GM15510 (cell line): Measurements from ENCODE around the gene FYTTD1.

Source experiments
- POLR2A ChIP-seq: IDR thresholded peaks from 3 replicates; pipeline ENCODE4 v1.6.1; 2011; ENCODE audit warnings: borderline replicate concordance; ENCODE audit not compliant: insufficient read length; ENCODE audit errors: extremely low read depth

FYTTD1 gene

DNA sequence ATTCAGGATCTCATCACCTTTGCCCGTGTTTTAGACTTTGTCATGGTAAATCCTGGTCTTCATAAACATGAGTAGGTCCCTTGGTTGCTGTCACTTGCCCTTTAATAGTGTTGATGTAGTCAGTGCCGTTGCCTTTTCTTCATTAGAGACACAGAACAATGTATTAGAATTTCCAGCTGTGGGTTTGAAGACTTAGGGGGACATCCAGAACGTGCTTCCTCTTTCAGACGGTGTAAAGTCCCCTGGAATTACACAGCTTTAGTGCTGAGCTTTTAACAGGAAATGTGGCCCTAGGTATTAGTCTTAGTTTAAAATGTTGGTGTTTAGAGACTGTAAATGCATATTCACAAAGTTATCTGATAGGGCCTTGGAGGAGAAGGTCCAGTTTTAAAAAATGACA is 32.5 kb downstream of the FYTTD1 start:
- no peak for TF ChIP-seq POLR2A

DNA sequence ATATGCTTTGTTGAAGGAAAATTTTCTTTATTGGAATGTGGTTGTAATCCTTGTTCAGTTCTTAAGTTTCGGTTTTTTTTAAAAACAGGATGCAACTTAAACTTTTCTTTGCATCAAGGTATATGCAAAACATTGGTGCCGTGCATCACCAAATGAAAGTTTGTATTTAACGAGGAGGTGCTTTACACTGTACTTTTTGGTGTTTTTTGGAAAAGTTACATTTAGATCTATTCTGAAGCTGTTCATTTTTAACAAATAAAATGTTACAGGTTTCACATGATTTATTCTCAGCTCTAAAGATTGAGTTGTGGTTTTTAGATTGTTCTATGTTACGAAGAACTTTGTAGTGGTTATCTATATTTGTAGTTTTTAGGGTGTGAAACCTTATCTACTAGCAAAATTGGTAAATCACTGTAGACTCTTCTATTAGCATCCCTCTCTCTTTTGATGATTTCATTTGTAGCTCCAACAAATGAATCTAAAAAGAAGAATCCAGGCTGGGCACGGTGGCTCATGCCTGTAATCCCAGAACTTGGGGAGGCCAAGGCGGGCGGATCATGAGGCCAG is 34.4 kb downstream of the FYTTD1 start:
- no peak for TF ChIP-seq POLR2A

DNA sequence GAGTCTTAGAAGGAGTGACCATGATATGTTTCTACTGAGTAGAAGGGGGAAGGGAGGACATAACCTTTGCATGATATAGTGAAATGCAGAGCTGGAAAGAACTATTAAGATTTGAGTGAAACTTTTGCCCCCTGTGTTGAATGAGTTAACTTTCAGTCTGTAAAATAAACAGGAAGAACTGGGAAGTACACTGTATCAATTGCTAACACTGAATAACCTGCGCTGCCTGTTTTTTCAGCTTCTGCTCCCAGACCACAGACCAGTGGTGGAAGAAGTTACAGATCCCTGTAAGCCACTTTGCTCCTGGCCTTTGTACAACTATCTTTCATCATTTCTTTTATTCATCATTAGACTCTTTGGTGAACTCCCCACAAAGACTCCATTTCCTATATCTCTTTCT is 37.7 kb downstream of the FYTTD1 start:
- TF ChIP-seq POLR2A, result no peak

DNA sequence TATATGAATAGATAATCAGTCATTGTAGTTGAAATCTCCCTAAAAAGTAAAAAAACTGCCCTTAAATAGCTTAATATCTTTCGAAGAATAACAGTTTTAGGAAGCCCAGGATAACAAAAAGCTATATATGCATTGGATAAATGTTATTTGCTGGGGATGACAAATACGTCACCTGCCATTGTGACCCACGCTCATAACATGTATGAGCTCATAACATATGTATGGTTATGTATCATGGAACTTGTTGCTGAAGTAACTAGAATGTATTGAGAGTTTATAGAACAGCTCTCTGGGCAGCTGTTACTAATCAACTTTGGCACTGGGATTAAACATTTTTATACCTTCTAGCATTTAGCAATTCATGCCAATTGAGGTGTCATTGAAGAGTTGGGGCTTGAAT is 39.6 kb downstream of the FYTTD1 start:
- no peak for TF ChIP-seq POLR2A

DNA sequence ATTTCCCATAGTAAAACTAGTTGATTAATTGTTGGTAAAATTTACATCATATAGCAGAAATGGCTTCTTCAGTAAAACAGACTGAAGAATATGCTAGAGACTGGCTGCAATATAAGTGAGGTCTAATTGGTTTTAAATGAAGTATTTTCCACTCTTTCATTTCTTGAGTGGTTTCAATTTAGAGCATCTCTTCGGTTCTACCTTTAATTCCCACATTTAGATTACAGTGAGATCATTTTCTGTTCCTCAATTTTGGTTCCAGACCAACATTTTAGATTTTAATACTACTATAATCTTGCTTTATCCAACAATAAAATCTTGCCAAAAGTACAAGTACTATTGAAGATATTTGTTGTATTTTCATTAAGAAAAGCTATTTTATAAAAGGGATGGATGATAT is 40.4 kb downstream of the FYTTD1 start:
- TF ChIP-seq POLR2A, result no peak

DNA sequence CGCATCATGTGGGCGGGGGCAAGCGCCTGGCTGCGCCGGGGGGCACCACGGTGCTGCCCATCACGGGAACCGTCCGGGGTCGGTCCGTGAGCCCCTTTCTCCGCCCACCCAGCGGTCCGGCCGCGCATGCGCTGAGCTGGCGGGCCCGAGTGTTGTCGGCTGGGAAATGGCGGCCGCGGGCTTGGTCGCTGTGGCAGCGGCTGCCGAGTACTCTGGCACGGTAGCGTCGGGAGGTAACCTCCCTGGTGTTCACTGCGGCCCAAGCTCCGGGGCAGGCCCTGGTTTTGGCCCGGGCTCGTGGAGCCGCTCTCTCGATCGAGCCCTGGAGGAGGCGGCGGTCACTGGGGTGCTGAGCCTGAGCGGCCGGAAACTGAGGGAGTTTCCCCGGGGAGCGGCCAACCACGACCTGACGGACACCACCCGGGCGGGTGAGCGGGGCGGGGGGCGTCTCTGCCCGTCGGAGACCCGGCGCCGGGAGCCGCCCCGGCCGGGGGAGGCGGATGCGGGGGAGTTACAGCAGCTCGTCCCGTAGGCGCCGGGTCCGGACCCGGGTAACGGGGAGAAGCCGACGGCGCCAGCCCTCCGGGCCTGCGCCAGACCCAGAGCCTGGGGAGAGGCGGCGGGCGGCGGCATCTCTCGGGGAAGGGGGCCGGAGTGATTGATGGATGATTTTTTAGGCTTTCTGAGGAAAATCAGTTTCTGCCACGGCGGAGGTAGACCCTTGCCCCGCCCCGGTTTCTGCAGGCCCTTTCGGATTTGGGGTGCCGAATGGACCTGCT is 41.6 kb downstream of the FYTTD1 start, which contains the start of gene LRCH3:
TSS of gene LRCH3 (plus strand) at position 142 of the 779 bp plus-strand sequence. CDS start at position 167, 25 bp downstream.
- peak; percentile 92 for TF ChIP-seq POLR2A

DNA sequence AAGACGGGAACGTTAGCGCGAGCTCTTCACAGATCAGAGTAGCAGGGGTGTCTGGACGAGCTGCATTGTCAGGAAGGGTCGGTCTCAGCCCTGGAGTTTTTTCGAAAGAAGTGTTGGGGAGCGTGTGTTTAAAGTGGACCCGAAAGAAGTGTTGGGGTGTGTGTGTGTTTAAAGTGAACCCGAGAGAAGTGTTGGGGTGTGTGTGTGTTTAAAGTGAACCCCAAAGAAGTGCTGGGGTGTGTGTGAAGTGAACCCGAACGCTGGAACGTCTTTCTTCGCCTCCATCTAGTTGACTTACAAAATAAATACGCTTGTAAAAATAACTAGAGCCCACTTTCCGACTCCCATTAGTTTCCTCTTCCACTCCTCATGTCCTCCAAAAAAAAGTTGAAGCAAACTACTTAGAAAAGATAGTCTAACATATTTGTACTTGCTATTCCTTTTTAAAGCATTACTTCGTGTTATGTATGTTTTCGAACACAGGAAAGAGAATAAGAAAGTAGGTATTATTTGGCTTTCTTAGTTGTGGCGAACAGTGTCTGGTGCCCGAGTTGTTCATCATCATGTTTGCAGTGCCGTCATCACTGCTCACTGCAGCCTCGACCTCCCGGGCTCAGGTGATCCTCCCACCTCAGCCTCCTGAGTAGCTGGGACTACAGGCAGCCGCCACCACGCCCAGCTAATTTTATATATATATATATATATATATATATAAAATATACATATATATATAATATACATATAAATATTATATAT is 42.4 kb downstream of the FYTTD1 start:
- no peak for TF ChIP-seq POLR2A

DNA sequence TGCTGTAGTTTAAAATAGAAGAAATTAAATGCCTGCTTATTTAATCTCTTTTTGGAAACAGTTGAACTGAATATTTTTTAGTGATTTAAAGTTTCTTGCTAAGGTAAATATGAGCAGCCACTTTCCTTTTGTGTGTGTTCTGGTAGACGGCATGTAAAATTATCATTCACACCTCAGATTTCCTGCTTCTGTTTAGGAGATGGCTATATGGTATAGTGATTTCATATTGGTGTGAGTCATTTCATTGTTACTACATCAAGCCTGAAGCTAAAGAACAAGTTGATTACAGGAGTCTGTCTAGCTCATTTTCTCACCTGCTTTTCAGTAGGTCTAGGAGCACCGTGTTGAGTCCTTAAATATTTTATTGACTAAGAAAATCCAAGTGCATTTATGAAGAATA is 43.6 kb downstream of the FYTTD1 start:
- TF ChIP-seq POLR2A, result no peak

DNA sequence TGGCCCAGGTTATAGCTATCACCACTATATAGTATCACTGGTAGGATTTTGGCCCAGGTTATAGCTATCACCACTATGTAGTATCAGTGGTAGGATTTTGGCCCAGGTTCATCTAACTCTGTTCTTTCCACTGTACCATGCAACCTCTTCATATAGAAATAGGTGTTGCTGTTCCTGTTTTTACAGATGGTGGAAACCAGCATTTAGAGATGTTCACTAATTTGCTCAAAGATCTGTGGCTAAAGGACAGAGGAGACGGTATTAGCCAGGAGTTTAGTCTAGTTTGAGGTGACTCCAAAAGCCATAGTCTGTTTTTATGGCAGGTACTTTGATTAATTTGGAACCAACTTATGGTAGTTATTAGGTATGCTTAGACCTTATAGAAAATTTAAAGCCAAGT is 44.4 kb downstream of the FYTTD1 start:
- TF ChIP-seq POLR2A, result no peak

DNA sequence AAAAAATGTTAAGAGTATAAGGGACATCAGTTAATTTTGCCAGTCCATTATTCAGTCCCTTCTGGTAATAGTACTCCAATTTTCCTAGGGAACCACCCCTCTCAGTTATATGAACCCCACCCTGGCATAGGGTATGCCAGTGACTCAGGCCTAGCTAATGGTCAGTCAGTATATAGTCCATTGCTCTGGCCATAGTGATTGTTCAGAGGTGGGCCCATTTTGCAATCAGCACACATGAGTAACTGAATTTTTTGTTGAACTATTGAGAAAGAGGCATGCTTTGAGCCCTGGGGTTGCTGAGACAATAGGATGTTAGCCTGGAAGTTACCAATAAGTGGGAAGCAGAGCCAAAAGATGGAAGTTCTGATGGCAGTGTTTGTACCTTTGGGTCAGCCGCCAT is 45.5 kb downstream of the FYTTD1 start:
- no peak for TF ChIP-seq POLR2A

DNA sequence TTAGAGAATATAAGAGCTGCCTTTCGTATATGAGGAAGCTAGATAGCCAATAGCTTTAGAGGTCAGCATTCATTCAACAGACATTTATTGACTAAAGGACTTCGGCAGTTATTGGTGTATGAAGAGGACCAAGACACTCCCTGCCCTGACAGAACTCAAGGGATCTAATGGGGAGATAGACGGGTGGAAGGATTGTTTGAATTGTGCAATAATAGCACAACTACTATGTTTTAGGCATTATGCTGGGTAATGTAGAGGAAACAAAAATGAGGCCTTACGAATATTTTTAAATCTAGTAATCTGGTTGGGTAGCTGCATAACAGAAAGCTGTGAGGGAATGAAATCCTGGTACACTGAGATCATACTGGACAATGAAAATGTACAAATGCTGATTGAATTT is 46.4 kb downstream of the FYTTD1 start:
- TF ChIP-seq POLR2A, result no peak

DNA sequence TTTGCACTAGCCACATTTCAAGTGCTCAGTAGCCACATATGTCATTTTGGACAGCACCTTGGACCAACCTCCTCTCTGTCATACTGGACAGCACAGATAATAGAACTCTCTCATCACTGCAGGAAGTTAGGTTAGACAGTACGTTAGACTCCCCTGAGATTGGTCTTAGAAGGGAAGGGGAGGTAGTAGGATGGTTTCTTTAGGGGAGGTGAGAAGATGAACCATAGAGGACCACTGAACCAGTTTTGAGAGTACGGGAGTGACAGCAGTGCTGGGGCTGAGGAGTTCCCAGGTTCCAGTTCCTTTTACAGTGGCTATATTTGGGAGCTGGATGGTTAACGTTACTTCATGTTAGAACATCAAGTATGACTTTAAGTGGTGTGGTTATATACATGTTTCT is 49.2 kb downstream of the FYTTD1 start:
- no peak for TF ChIP-seq POLR2A

DNA sequence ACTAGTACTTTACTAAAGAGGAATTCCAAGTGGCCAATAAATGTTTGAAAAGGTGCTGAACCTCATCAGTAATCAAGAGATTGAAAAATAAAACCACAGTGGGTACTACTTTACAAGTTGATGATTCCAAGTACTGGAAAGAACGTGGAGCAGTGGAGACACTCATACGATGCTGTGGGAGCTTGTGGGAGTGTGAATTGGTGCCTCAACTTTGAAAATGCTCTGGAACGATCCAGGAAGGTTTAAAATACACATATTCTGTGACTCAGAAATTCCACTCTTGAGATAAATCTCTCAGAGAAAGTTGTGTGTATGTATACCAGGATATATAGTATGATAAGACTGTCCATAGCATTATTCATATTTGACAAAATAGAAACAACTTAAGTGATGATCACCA is 50.7 kb downstream of the FYTTD1 start:
- no peak for TF ChIP-seq POLR2A

DNA sequence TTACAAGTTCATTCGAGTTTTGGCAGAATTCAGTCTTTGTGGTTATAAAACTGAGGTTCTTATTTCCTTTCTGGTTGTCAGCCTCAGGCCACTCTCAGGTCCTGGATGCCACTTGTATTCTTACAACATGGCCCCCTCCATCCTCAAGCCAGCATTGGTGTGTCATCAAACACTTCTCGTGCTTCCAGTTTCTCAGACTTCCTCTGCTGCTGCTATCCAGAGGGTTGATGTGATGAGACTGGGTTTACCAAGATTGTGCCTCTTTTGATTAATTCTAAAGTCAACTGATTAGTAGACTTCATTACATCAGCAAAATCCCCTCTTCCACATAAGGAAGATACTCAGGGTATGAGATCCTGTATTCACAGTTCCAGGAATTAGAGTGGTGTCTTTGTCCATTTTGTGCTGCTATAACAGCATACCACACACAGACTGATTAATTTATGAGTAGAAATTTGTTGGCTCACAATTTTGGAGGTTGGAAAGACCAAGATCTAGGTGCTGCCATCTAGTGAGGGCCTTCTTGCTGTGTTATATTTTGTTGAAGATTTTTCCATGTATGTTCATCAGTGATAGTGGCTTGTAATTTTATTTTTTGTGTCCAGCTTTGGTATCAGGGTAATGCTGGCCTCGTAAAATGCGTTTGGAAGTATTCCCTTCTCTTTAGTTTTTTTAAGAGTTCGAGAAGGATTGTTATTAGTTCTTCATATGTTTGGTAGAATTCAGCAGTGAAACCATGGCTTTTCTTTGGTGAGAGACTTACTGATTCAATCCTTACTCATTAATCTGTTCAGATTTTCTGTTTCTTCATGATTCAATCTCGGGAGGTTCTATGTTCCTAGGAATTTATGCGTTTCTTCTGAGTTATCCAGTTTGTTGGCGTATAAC is 52.5 kb downstream of the FYTTD1 start:
- TF ChIP-seq POLR2A, result no peak

DNA sequence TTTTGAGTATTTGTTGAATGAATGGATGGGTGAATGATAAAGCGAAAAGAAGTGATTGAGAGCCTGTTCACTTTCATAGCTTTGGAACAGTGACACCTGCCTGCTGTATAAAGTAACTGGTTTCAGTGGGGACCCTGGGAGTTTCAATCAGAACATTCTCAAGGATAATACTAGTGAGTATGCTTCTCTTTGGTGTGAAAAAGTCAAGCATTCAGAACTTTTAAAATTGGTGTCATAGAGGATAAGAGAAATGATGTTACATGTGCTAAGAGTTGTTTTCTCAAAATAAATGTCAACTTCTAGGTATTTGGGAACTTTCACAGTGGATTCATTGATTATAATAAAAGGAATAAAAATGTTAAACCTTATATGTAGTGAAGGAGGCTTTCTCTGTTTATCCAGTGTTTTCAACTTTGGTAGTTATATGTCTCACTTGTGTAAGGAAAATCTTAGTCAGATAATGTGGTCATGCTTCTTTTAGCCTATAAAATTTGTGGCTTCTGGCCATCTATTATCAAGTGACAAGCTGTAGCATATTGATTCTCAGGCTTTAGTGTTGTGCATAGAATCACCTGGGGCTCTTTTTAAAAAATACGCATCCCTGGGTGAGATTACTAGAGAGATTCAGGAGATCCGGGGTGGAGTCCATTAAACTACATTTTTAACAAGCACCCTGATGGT is 53.2 kb downstream of the FYTTD1 start:
- no peak for TF ChIP-seq POLR2A

DNA sequence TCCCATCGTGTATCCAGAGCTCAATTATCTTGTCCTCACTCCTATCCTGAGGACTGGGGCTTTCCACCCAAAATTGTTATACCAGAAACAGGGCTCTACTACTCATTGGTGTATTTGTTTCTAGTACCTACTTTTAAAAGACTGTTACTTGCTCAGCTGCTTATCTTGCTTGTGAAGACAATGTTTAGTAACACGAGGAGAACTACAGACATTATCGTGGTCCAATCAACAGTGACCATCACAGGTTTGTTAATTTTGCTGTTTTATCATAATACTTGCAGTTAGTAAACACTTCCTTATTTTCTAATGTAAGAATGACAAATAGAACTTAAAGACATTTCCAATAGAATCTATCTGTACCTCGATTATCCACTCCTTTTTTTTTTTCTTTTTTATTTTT is 54.8 kb downstream of the FYTTD1 start:
- no peak for TF ChIP-seq POLR2A
